Activated naive CD8-positive, alpha-beta T cell treated with anti-CD3 and anti-CD28 coated beads, Interleukin-2, amount 50 U/mL, for 24 hours (primary cell): ENCODE data around the gene ACP7.
"Not testable (repeated sequence)": the region's sequence is repeated elsewhere in the genome, so short reads cannot be mapped to it uniquely, and the experiment has no call there.

Source experiments
- ATAC-seq: fragments of 150-1000 bp; cut with Tn5 transposase; one replicate; pipeline ENCODE4 v1.10.0; 2021
- DNase-seq: peaks from one replicate; pipeline ENCODE4 v3.0.0; 2021
- H3K27ac Mint-ChIP-seq: one replicate; pipeline ENCODE4 v1.8.0; 2021; ENCODE audit warnings: mild to moderate bottlenecking, mixed read lengths
- H3K27me3 Mint-ChIP-seq: one replicate; pipeline ENCODE4 v1.8.0; 2021; ENCODE audit warnings: mixed read lengths
- H3K36me3 Mint-ChIP-seq: one replicate; pipeline ENCODE4 v1.8.0; 2021; ENCODE audit warnings: low read depth, mixed read lengths
- H3K4me1 Mint-ChIP-seq: one replicate; pipeline ENCODE4 v1.8.0; 2021; ENCODE audit warnings: mixed read lengths
- H3K4me3 Mint-ChIP-seq: one replicate; pipeline ENCODE4 v1.8.0; 2021; ENCODE audit warnings: mild to moderate bottlenecking, moderate library complexity, mixed read lengths
- H3K9me3 Mint-ChIP-seq: one replicate; pipeline ENCODE4 v1.8.0; 2021; ENCODE audit warnings: mixed read lengths

Gene ACP7

DNA sequence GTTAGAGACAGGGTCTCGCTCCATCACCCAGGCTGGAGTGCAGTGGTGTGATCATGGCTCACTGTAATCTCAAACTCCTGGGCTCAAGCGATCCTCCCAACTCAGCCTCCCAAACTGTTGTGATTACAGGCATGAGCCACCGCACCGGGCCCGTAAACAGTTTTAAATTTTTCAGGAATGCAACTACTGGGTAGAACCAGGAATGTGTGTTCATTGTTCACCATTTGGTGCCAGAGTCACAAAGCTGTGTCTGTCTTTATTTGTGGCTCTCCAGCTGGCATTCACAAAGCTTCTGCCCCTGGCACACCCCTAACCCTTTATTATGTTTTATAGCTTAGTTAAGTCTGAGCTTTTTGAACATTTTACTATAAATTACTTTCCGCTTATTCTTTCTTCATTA is 19.8 kb upstream of the ACP7 start:
- Mint-ChIP-seq H3K36me3 (peaks cover 2% of the 10 kb centered on the region), H3K4me1 (peaks cover 5% of the 10 kb centered on the region), H3K27me3 (peaks cover 4% of the 10 kb centered on the region), H3K4me3 (no peak overlapping the region), H3K9me3 (no peaks in the 10 kb centered on the region), H3K27ac (no peak overlapping the region)
- ATAC-seq (no peak), DNase-seq (no peak)

DNA sequence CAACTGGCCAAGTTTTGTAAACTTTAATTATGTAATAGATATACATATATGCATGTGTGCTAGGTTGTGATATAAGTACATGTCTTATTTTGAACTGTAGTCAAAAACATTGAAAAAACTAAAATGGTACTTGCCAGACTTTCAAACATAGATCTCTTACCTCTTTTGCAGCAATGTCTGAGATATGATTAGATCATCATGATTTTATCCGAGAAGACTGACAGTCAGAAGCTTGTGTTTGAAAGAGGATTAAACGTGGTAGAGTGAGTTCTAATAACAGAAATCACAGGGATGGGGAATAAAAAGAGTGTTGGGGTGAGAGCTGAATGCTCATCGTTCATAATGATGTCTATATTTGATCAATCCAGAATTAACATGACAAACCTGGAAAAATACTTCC is 18.2 kb upstream of the ACP7 start:
- H3K27me3 Mint-ChIP-seq, result peaks cover 4% of the 10 kb centered on the region
- H3K9me3 Mint-ChIP-seq, result no peaks in the 10 kb centered on the region
- DNase-seq (no peak), ATAC-seq (no peak)
- no peak overlapping the region for H3K4me3 Mint-ChIP-seq
- peaks cover 5% of the 10 kb centered on the region for H3K4me1 Mint-ChIP-seq
- peaks cover 2% of the 10 kb centered on the region for H3K36me3 Mint-ChIP-seq
- no peak overlapping the region for H3K27ac Mint-ChIP-seq

- Mint-ChIP-seq H3K36me3 (peaks cover 2% of the 10 kb centered on the region), H3K27me3 (peaks cover 4% of the 10 kb centered on the region), H3K9me3 (no peaks in the 10 kb centered on the region), H3K4me3 (no peak overlapping the region), H3K27ac (no peak overlapping the region), H3K4me1 (peaks cover 1% of the 10 kb centered on the region)
- DNase-seq (no peak), ATAC-seq (no peak)
These were observed 17.1 kb upstream of the ACP7 start for GRCh38 chr19:39067104-39067503.

DNA sequence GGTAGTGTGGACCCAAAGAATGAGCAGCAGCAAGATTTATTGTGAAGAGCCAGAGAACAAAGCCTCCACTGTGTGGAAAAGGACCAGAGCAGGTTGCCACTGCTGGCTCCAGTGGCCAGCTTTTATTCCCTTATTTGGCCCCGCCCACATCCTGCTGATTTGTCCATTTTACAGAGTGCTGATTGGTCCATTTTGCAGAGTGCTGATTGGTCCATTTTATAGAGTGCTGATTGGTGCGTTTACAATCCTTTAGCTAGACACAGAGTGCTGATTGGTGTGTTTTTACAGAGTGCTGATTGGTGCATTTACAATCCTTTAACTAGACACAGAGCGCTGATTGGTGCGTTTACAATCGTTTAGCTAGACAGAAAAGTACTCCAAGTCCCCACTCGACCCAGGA is 15.9 kb upstream of the ACP7 start:
- H3K27ac Mint-ChIP-seq, H3K36me3 Mint-ChIP-seq, ATAC-seq, H3K4me3 Mint-ChIP-seq, H3K27me3 Mint-ChIP-seq, H3K9me3 Mint-ChIP-seq, DNase-seq: not testable (repeated sequence)
- H3K4me1 Mint-ChIP-seq, result peaks cover 11% of the 10 kb centered on the region

- no peak for DNase-seq
- Mint-ChIP-seq H3K36me3 (peaks cover 2% of the 10 kb centered on the region), H3K4me1 (peaks cover 19% of the 10 kb centered on the region), H3K9me3 (no peaks in the 10 kb centered on the region), H3K4me3 (no peak overlapping the region), H3K27ac (no peak overlapping the region), H3K27me3 (peaks cover 4% of the 10 kb centered on the region)
- ATAC-seq, result no peak
These were observed 13.3 kb upstream of the ACP7 start for GRCh38 chr19:39070888-39071287.

DNA sequence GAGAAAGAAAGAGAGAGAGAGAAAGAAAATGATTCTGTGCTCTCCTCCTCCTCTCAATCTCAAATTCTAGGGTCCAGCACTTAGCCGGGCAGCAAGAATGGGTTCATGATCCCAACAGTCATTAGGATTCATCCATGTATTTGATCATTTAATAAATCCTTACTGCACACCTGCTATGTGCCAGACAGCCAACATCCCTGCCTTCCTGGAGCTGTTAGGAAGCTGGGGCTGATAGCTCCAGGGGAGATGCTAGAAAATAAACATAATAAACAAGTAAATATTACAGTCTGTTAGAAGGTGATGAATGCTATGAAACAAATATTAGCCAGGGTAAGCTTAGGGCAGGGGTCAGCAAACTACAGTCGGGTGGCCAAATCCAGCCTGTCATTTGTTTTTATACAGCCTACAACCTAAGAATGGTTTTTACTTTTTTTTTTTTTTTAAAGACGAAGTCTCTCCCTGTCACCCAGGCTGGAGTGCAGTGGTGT is 9.9 kb upstream of the ACP7 start:
- H3K9me3 Mint-ChIP-seq, result no peaks in the 10 kb centered on the region
- H3K27ac Mint-ChIP-seq, result peak overlapping the region; percentile 90
- H3K4me3 Mint-ChIP-seq, result no peak overlapping the region
- no peaks in the 10 kb centered on the region for H3K36me3 Mint-ChIP-seq
- no peaks in the 10 kb centered on the region for H3K27me3 Mint-ChIP-seq
- peaks cover 17% of the 10 kb centered on the region for H3K4me1 Mint-ChIP-seq
- DNase-seq, result no peak
- no peak for ATAC-seq

- H3K4me3 Mint-ChIP-seq, result no peak overlapping the region
- H3K27me3 Mint-ChIP-seq, result no peaks in the 10 kb centered on the region
- no peak overlapping the region for H3K27ac Mint-ChIP-seq
- H3K36me3 Mint-ChIP-seq, result no peaks in the 10 kb centered on the region
- no peak for ATAC-seq
- H3K4me1 Mint-ChIP-seq, result peaks cover 17% of the 10 kb centered on the region
- no peak for DNase-seq
- no peaks in the 10 kb centered on the region for H3K9me3 Mint-ChIP-seq
These were observed 9.2 kb upstream of the ACP7 start for GRCh38 chr19:39074942-39075341.

DNA sequence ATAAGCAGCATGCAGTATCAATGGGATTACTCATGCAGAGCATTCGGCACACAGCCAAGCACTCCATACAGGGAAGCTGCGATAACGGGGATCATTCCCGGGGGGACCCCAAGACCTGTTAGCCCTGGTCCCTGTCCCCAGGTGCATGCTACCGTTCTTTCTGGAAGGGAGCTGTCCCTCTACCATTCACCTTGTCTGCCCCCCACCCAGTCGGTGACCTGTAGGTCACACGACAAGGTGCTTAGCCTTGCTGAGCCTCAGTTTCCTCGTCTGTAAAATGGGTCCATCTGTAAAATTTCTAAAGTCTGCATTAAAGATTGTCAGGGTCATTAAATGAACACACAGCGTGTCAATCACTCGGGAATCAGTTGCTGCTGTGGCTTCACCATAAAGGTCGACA is 6.8 kb upstream of the ACP7 start:
- ATAC-seq, result no peak
- no peak overlapping the region for H3K4me3 Mint-ChIP-seq
- peaks cover 2% of the 10 kb centered on the region for H3K27me3 Mint-ChIP-seq
- H3K27ac Mint-ChIP-seq, result no peak overlapping the region
- H3K36me3 Mint-ChIP-seq, result no peaks in the 10 kb centered on the region
- no peak for DNase-seq
- no peaks in the 10 kb centered on the region for H3K9me3 Mint-ChIP-seq
- H3K4me1 Mint-ChIP-seq, result peaks cover 16% of the 10 kb centered on the region

DNA sequence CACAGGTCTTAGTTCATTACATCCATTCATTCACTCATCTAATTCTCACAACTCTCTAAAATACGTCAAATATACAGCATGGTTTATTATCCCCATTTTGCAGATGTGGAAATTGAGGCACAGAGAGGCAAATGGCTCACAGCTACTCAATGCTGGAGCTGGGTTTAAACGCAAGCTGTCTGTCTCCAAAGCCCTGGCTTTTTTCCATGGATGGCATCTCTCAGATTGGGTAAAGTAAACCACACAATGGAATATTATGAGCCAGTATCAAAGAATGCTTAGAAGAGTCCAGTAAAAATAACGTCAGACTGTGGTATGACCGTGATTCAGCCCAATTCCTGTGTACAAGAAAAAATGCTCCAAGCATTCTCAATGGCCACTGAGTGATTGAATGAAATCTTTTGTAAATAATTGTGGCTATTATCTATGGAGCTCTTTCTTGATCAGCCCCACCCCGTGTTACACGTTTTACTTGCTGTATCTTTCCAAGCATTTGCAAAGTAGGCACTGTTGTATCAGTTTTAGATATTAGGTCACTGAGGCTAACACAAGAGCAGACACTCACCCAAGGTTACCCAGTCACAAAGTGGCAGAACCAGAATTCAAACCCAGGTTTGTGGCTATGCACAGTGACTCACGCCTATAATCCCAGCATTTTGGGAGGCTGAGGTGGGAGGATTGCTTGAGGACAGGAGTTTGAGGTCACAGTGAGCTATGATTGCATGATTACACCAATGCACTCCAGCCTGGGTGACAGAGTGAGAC is 5.5 kb upstream of the ACP7 start:
- peaks cover 12% of the 10 kb centered on the region for H3K4me1 Mint-ChIP-seq
- no peak overlapping the region for H3K27ac Mint-ChIP-seq
- no peak overlapping the region for H3K4me3 Mint-ChIP-seq
- no peaks in the 10 kb centered on the region for H3K9me3 Mint-ChIP-seq
- no peaks in the 10 kb centered on the region for H3K36me3 Mint-ChIP-seq
- DNase-seq (no peak), ATAC-seq (no peak)
- peaks cover 14% of the 10 kb centered on the region for H3K27me3 Mint-ChIP-seq

- ATAC-seq, result no peak
- Mint-ChIP-seq H3K27me3 (peaks cover 26% of the 10 kb centered on the region), H3K9me3 (no peaks in the 10 kb centered on the region), H3K36me3 (no peaks in the 10 kb centered on the region), H3K27ac (no peak overlapping the region), H3K4me1 (peaks cover 11% of the 10 kb centered on the region), H3K4me3 (no peak overlapping the region)
- no peak for DNase-seq
These were observed 3.7 kb upstream of the ACP7 start for GRCh38 chr19:39080431-39080830.

GRCh38 chr19:39082167-39082566 is 2.0 kb upstream of the ACP7 start:
- Mint-ChIP-seq H3K27ac (no peak overlapping the region), H3K27me3 (peaks cover 34% of the 10 kb centered on the region), H3K4me3 (no peak overlapping the region), H3K36me3 (no peaks in the 10 kb centered on the region), H3K9me3 (no peaks in the 10 kb centered on the region), H3K4me1 (peaks cover 11% of the 10 kb centered on the region)
- DNase-seq (no peak), ATAC-seq (no peak)

DNA sequence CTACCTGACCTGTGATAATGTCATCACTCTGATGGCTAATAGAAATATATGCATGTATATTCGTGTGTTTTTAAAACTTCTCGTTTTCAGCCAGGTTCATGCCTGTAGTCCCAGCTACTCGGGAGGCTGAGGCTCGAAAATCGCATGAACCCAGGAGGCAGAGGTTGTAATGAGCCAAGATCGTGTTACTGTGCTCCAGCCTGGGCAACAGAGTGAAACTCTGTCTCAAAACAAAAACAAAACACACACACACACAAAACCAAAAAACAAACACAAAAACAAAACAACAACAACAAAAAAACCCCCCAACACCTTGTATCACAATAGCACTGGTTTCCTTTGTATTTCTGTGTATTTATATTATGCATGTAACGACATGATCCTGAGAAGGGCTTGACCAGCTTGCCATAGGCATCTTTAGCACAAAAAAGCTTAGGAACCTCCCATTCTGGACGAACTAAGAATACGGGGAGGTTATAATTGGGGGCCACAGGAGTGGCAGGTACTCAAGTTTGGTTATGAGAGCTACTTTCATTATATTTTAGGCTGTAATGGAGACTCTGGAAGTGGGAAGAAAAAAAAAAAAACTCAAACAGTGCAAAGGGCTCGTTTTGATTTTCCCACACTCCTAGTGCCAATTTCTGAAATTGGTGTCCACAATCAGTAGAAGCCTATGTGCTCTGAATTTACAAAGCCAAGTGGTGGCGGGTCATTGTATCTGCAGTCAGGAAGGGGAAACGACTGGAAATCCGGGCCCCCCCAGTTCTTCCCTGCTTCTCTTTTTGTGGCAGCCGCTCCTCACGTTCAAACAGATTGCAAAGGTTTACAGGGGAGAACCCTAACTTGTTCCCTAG is 1.2 kb upstream of the ACP7 start:
- peak overlapping the region; percentile 15 for H3K4me3 Mint-ChIP-seq
- H3K9me3 Mint-ChIP-seq, result no peaks in the 10 kb centered on the region
- DNase-seq (no peak), ATAC-seq (no peak)
- peaks cover 11% of the 10 kb centered on the region for H3K4me1 Mint-ChIP-seq
- no peaks in the 10 kb centered on the region for H3K36me3 Mint-ChIP-seq
- H3K27me3 Mint-ChIP-seq, result peaks cover 35% of the 10 kb centered on the region
- H3K27ac Mint-ChIP-seq, result no peak overlapping the region

- Mint-ChIP-seq H3K36me3 (no peaks in the 10 kb centered on the region), H3K9me3 (no peaks in the 10 kb centered on the region), H3K4me1 (peaks cover 11% of the 10 kb centered on the region), H3K27ac (no peak overlapping the region), H3K27me3 (peaks cover 35% of the 10 kb centered on the region), H3K4me3 (peak overlapping the region; percentile 59)
- no peak for ATAC-seq
- DNase-seq, result no peak
These were observed 577 bp upstream of the ACP7 start for GRCh38 chr19:39083599-39083982.

- H3K36me3 Mint-ChIP-seq, result no peaks in the 10 kb centered on the region
- peaks cover 11% of the 10 kb centered on the region for H3K4me1 Mint-ChIP-seq
- H3K27me3 Mint-ChIP-seq, result peaks cover 35% of the 10 kb centered on the region
- no peak overlapping the region for H3K27ac Mint-ChIP-seq
- H3K9me3 Mint-ChIP-seq, result no peaks in the 10 kb centered on the region
- DNase-seq (no peak), ATAC-seq (no peak)
- H3K4me3 Mint-ChIP-seq, result peak overlapping the region; percentile 36
These were observed 538 bp downstream of the ACP7 start for GRCh38 chr19:39084732-39085080.

- H3K9me3 Mint-ChIP-seq, result no peaks in the 10 kb centered on the region
- no peak overlapping the region for H3K27ac Mint-ChIP-seq
- DNase-seq (no peak), ATAC-seq (no peak)
- no peaks in the 10 kb centered on the region for H3K36me3 Mint-ChIP-seq
- H3K4me1 Mint-ChIP-seq, result peaks cover 11% of the 10 kb centered on the region
- peaks cover 35% of the 10 kb centered on the region for H3K27me3 Mint-ChIP-seq
- no peak overlapping the region for H3K4me3 Mint-ChIP-seq
These were observed 1.2 kb downstream of the ACP7 start for GRCh38 chr19:39085392-39085791.
